ENCODE measurements around the gene PHIP.

Gene PHIP

GRCh38 chr6:79071547-79071946, 6.5 kb downstream of the PHIP start:
- no peak for DNase-seq (ENCODE audit: low read depth in 2 of 3, low spot score in 1 of 3)

GRCh38 chr6:79070206-79070825, 7.7 kb downstream of the PHIP start:
- DNase-seq (ENCODE audit: low read depth in 2 of 3, low spot score in 1 of 3): no peak

- no peak for DNase-seq (ENCODE audit: low read depth in 2 of 3, low spot score in 1 of 3)
These were observed 11.2 kb downstream of the PHIP start for GRCh38 chr6:79066828-79067227.

- no peak for DNase-seq (ENCODE audit: low read depth in 2 of 3, low spot score in 1 of 3)
These were observed 11.7 kb downstream of the PHIP start for GRCh38 chr6:79066330-79066729.

- DNase-seq (ENCODE audit: low read depth in 2 of 3, low spot score in 1 of 3): no peak
These were observed 12.8 kb downstream of the PHIP start for GRCh38 chr6:79065232-79065631.

GRCh38 chr6:79064635-79065034, 13.4 kb downstream of the PHIP start:
- DNase-seq (ENCODE audit: low read depth in 2 of 3, low spot score in 1 of 3): no peak

GRCh38 chr6:79062708-79063107, 15.3 kb downstream of the PHIP start:
- no peak for DNase-seq (ENCODE audit: low read depth in 2 of 3, low spot score in 1 of 3)

- no peak for DNase-seq (ENCODE audit: low read depth in 2 of 3, low spot score in 1 of 3)
These were observed 20.3 kb downstream of the PHIP start for GRCh38 chr6:79057746-79058145.

- no peak for DNase-seq (ENCODE audit: low read depth in 2 of 3, low spot score in 1 of 3)
These were observed 21.8 kb downstream of the PHIP start for GRCh38 chr6:79056226-79056625.

GRCh38 chr6:79048611-79049010, 29.4 kb downstream of the PHIP start:
- no peak for DNase-seq (ENCODE audit: low read depth in 2 of 3, low spot score in 1 of 3)

GRCh38 chr6:79047072-79047471, 31.0 kb downstream of the PHIP start:
- DNase-seq (ENCODE audit: low read depth in 2 of 3, low spot score in 1 of 3): no peak

- DNase-seq (ENCODE audit: low read depth in 2 of 3, low spot score in 1 of 3): no peak
These were observed 32.1 kb downstream of the PHIP start for GRCh38 chr6:79045966-79046365.

- DNase-seq (ENCODE audit: low read depth in 2 of 3, low spot score in 1 of 3): no peak
These were observed 35.3 kb downstream of the PHIP start for GRCh38 chr6:79042799-79043126.

GRCh38 chr6:79042088-79042798, 35.8 kb downstream of the PHIP start:
- DNase-seq (ENCODE audit: low read depth in 2 of 3, low spot score in 1 of 3): no peak

GRCh38 chr6:79040083-79040482, 38.0 kb downstream of the PHIP start:
- DNase-seq (ENCODE audit: low read depth in 2 of 3, low spot score in 1 of 3): no peak

GRCh38 chr6:79038061-79038460, 40.0 kb downstream of the PHIP start:
- no peak for DNase-seq (ENCODE audit: low read depth in 2 of 3, low spot score in 1 of 3)

- no peak for DNase-seq (ENCODE audit: low read depth in 2 of 3, low spot score in 1 of 3)
These were observed 43.2 kb downstream of the PHIP start for GRCh38 chr6:79034865-79035264.

GRCh38 chr6:79033279-79033678, 44.8 kb downstream of the PHIP start:
- DNase-seq (ENCODE audit: low read depth in 2 of 3, low spot score in 1 of 3): no peak

GRCh38 chr6:79031821-79032590, 46.0 kb downstream of the PHIP start:
- DNase-seq (ENCODE audit: low read depth in 2 of 3, low spot score in 1 of 3): no peak

GRCh38 chr6:79030511-79030910, 47.5 kb downstream of the PHIP start:
- DNase-seq (ENCODE audit: low read depth in 2 of 3, low spot score in 1 of 3): no peak

- no peak for DNase-seq (ENCODE audit: low read depth in 2 of 3, low spot score in 1 of 3)
These were observed 48.0 kb downstream of the PHIP start for GRCh38 chr6:79030023-79030422.

- no peak for DNase-seq (ENCODE audit: low read depth in 2 of 3, low spot score in 1 of 3)
These were observed 49.3 kb downstream of the PHIP start for GRCh38 chr6:79028641-79029314.

Measured in stimulated activated CD4-positive, alpha-beta T cell treated with anti-CD3 and anti-CD28 coated beads, Interleukin-12 subunit alpha, Interleukin-12 subunit beta, amount 100 ng/mL, for 48 hours (primary cell).